PC-3 (cell line): ENCODE measurements around the gene PBX3. TPM values are rescaled to one million over a fixed set of nuclear protein-coding genes. Genes with fewer than 3 reads are reported as not detected.

Experiments used
- ATAC-seq: fragments of 200-7000 bp; cut with Tn5 transposase; 2 replicates; pipeline ENCODE4 v1.9.1; 2020; ENCODE audit warnings: mild to moderate bottlenecking, moderate library complexity
- BruUV-seq: library from RNA; stranded (reverse); fragments of 400-500 nt; replicated peaks from 2 replicates; lab custom pipeline; 2021; lab: Mats Ljungman, UMichigan
- CTCF ChIA-PET: fragments of 300-600 bp; sonication (Branson Sonifier 250); formaldehyde crosslinking; loops from one replicate; lab custom pipeline; 2022; ENCODE audit warnings: antibody characterized with exemption; lab: Charles Lee
- POLR2A ChIA-PET: fragments of 300-600 bp; sonication (Branson Sonifier 250); formaldehyde crosslinking; loops from one replicate; lab custom pipeline; 2022; ENCODE audit warnings: antibody characterized with exemption; ENCODE audit not compliant: unreplicated experiment; lab: Charles Lee
- DNase-seq: peaks from one replicate; pipeline ENCODE4 v3.0.0-alpha.2; 2015
- H2AFZ ChIP-seq: fragments of 300-600 bp; sonication (generic); 2 replicates; pipeline ENCODE4 v1.6.0; 2016; ENCODE audit warnings: antibody characterized with exemption, low read length
- H3F3A ChIP-seq: fragments of 300-600 bp; sonication (generic); one replicate; pipeline ENCODE4 v1.6.0; 2017; ENCODE audit warnings: antibody characterized with exemption, low read length, control low read depth, mild to moderate bottlenecking; ENCODE audit not compliant: unreplicated experiment
- H3K27ac ChIP-seq: fragments of 300-600 bp; sonication (generic); 2 replicates; pipeline ENCODE4 v1.5.1; 2016; ENCODE audit warnings: mild to moderate bottlenecking, low read length
- H3K27me3 ChIP-seq: fragments of 300-600 bp; sonication (generic); 2 replicates; pipeline ENCODE4 v1.6.1; 2016; ENCODE audit warnings: low read length, mixed read lengths
- H3K36me3 ChIP-seq: fragments of 300-600 bp; sonication (generic); 2 replicates; pipeline ENCODE4 v1.6.1; 2016; ENCODE audit warnings: low read depth, mixed run types, low read length, mixed read lengths
- H3K4me1 ChIP-seq: fragments of 300-600 bp; sonication (generic); 2 replicates; pipeline ENCODE4 v1.5.1; 2016; ENCODE audit warnings: low read length; ENCODE audit not compliant: insufficient read depth
- H3K4me2 ChIP-seq: fragments of 300-600 bp; sonication (generic); 2 replicates; pipeline ENCODE4 v1.6.0; 2016; ENCODE audit warnings: low read length
- H3K4me3 ChIP-seq: fragments of 300-600 bp; sonication (generic); 2 replicates; pipeline ENCODE4 v1.5.1; 2016; ENCODE audit warnings: mild to moderate bottlenecking, low read length, mixed read lengths
- H3K79me2 ChIP-seq: fragments of 300-600 bp; sonication (generic); 2 replicates; pipeline ENCODE4 v1.6.1; 2017; ENCODE audit warnings: low read length, mixed read lengths
- H3K9ac ChIP-seq: fragments of 300-600 bp; sonication (generic); 2 replicates; pipeline ENCODE4 v1.6.0; 2016; ENCODE audit warnings: mild to moderate bottlenecking, low read length
- H3K9me2 ChIP-seq: fragments of 300-600 bp; sonication (generic); replicated peaks from 2 replicates; pipeline ENCODE4 v1.6.1; 2016; ENCODE audit warnings: mixed run types, low read length, mixed read lengths
- H3K9me3 ChIP-seq: fragments of 300-600 bp; sonication (generic); 2 replicates; pipeline ENCODE4 v1.6.1; 2016; ENCODE audit warnings: low read length, mixed read lengths
- H4K20me1 ChIP-seq: fragments of 300-600 bp; sonication (generic); 2 replicates; pipeline ENCODE4 v1.6.1; 2016; ENCODE audit warnings: low read length, mixed read lengths
- EZH2 ChIP-seq: fragments of 300-600 bp; sonication (generic); IDR thresholded peaks from one replicate; pipeline ENCODE4 v1.6.1; 2017; ENCODE audit warnings: antibody characterized with exemption, mild to moderate bottlenecking, low read length; ENCODE audit not compliant: unreplicated experiment
- EZH2phosphoT487 ChIP-seq: fragments of 300-600 bp; sonication (generic); IDR thresholded peaks from 2 replicates; pipeline ENCODE4 v1.6.1; 2018; ENCODE audit warnings: mild to moderate bottlenecking, antibody characterized with exemption, low read length, borderline replicate concordance
- intact Hi-C: fragments of 100-400 bp; cut with micrococcal nuclease; formaldehyde crosslinking; loops from 2 replicates; pipeline ENCODE4 v1.9.0; 2023
- total RNA-seq: library from RNA; depleted of rRNA; stranded (reverse); fragments of >200 nt; gene quantifications from 2 replicates; pipeline ENCODE4 v1.2.3, GENCODE V29; 2014
- TF ChIP-seq, protein P1 (sequence below): fragments of 300-600 bp; sonication (generic); conservative IDR thresholded peaks from 2 replicates; pipeline ENCODE4 v1.5.1; 2017; ENCODE audit warnings: antibody characterized with exemption, low read depth, mild to moderate bottlenecking, low read length

PBX3 gene
- total RNA-seq, 1 experiment from 2014 or later, result 35.5 TPM

DNA sequence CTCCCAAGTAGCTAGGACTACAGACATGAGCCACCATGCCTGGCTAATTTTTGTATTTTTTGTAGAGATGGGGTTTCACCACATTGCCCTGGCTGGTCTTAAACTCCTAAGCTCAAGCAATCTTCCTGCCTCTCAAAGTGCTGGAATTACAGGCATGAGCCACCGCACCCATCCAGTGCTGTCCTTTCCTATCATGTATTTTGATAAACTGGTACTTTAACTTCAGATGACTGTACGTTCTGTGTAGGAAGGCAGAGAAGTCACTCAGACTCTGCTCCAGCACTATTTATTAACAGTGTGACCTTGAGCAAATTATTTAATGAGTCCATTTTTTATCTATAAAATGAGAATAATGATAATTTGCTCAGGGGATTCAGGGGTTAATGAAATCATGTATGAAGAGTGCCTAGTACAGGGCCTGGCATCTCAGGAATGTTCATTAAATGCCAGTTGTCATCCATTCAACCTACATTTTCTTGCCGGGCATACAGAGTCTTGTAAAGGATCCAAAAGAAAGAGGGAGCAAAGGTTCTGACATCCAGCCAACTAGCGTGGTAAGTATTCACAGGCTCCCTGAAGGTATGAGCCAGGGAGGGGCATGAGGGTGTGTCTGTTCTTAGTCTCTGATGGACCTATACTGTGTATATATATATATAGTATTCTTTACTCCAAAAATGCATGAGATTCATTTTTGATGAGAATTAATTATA is 201.9 kb downstream of the PBX3 start:
- H2AFZ ChIP-seq, result no peak overlapping the region
- no peaks in the 10 kb centered on the region for H4K20me1 ChIP-seq
- no peaks in the 10 kb centered on the region for H3K79me2 ChIP-seq
- peak; percentile 88 for ATAC-seq
- H3F3A ChIP-seq, result no peaks in the 10 kb centered on the region
- no peak overlapping the region for H3K4me3 ChIP-seq
- no peak overlapping the region for H3K9ac ChIP-seq
- H3K4me1 ChIP-seq, result peaks cover 11% of the 10 kb centered on the region
- H3K27ac ChIP-seq, result no peak overlapping the region
- ChIA-PET CTCF (no interaction called here), POLR2A (no interaction called here)
- no peaks in the 10 kb centered on the region for H3K9me3 ChIP-seq
- H3K9me2 ChIP-seq, result no peaks in the 10 kb centered on the region
- peak; percentile 76 for DNase-seq
- BruUV-seq, result no TSS peak
- no peaks in the 10 kb centered on the region for H3K36me3 ChIP-seq
- intact Hi-C loops, result no loop called here
- H3K27me3 ChIP-seq, result no peaks in the 10 kb centered on the region
- TF ChIP-seq EZH2 (no peak), EZH2phosphoT487 (no peak)
- TF ChIP-seq, protein P1, sequence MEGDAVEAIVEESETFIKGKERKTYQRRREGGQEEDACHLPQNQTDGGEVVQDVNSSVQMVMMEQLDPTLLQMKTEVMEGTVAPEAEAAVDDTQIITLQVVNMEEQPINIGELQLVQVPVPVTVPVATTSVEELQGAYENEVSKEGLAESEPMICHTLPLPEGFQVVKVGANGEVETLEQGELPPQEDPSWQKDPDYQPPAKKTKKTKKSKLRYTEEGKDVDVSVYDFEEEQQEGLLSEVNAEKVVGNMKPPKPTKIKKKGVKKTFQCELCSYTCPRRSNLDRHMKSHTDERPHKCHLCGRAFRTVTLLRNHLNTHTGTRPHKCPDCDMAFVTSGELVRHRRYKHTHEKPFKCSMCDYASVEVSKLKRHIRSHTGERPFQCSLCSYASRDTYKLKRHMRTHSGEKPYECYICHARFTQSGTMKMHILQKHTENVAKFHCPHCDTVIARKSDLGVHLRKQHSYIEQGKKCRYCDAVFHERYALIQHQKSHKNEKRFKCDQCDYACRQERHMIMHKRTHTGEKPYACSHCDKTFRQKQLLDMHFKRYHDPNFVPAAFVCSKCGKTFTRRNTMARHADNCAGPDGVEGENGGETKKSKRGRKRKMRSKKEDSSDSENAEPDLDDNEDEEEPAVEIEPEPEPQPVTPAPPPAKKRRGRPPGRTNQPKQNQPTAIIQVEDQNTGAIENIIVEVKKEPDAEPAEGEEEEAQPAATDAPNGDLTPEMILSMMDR, result no peak
- no peak overlapping the region for H3K4me2 ChIP-seq

DNA sequence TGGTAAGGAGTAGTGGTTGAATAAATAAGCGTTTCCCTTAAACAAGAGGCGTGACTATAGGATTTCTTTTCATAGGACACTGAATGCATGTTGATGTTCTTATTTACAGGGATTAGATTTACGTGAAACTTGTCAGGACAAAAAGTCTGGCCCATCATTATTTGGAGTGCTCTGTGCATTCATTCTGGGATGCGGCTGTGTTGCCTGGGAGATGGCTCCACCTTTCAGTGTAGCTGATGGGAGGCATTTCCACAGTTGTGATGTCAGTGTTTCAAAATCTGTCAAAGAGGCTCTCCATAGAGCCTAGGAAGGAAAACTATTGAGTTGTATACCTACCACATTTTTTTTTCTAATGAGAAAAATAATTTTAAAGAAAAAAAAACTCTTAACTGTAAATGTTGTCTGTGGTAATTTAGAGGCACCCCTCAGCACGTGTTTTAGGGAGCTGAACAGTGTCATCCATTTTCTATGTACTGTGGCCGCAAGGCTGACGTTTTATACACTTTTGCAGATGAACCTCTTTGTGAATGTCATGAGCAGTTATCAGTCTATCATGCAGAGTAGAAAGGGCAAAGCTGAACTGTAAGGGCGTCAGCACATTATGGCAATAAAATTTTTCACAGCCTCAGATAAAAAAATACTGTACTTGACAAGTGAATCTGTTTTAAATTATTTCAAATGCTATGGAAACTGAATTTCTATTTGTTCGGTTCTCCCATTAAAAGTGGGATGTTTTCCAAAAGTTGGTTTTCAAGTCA is 202.7 kb downstream of the PBX3 start:
- CTCF ChIA-PET, result no interaction called here
- intact Hi-C loops, result no loop called here
- Histone ChIP-seq H3K27me3 (no peaks in the 10 kb centered on the region), H3F3A (no peaks in the 10 kb centered on the region), H3K4me3 (no peak overlapping the region), H4K20me1 (no peaks in the 10 kb centered on the region), H3K9me3 (no peaks in the 10 kb centered on the region), H3K9ac (no peak overlapping the region), H3K79me2 (no peaks in the 10 kb centered on the region), H2AFZ (no peak overlapping the region), H3K4me2 (no peak overlapping the region), H3K27ac (no peak overlapping the region), H3K9me2 (no peaks in the 10 kb centered on the region), H3K36me3 (no peaks in the 10 kb centered on the region), H3K4me1 (peaks cover 11% of the 10 kb centered on the region)
- no peak for TF ChIP-seq EZH2phosphoT487
- TF ChIP-seq, protein P1, result no peak
- TF ChIP-seq EZH2, result no peak
- DNase-seq (no peak), ATAC-seq (no peak)
- POLR2A ChIA-PET, result no interaction called here
- no TSS peak for BruUV-seq

DNA sequence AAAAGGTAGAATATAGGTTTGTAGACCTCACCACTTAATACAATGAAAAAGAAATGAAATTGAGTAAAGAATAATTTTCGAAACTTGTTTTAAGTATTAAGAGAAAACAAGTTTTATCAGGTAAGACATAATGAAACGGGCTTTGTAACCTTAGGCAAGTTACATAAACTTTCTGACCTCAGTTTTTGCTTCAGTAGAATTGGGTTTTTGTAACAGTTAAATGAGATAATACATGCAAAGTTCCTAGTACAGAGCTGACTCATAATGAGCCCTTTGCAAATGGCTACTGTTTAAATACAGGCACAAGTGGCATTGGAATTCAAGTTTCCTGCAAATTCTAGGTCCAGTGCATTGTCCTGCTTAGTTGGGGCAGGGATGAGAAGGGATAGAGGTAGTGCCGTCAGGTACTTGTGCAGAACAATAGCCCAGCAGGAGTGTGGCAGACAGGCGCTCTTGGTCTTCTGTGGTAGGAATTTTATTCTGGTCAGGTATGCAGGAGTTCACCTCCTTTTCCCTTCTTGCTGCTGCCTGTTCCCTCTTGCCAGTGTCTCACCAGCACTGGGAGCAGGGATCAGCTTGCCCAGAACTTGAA is 203.8 kb downstream of the PBX3 start:
- TF ChIP-seq EZH2 (no peak), EZH2phosphoT487 (no peak)
- TF ChIP-seq, protein P1, result no peak

More for the DNA sequence above, 203.8 kb downstream of the PBX3 start:
- H3K79me2 ChIP-seq, result no peaks in the 10 kb centered on the region
- H3F3A ChIP-seq, result no peaks in the 10 kb centered on the region
- intact Hi-C loops, result no loop called here
- H3K27me3 ChIP-seq, result no peaks in the 10 kb centered on the region
- no peak overlapping the region for H3K4me3 ChIP-seq
- peaks cover 20% of the 10 kb centered on the region for H3K4me1 ChIP-seq
- ChIA-PET CTCF (no interaction called here), POLR2A (no interaction called here)
- H3K9ac ChIP-seq, result no peak overlapping the region
- no peaks in the 10 kb centered on the region for H3K36me3 ChIP-seq
- no peak overlapping the region for H3K27ac ChIP-seq
- DNase-seq (no peak), ATAC-seq (no peak)
- no peak overlapping the region for H3K4me2 ChIP-seq
- BruUV-seq, result no TSS peak
- H3K9me2 ChIP-seq, result no peaks in the 10 kb centered on the region
- no peaks in the 10 kb centered on the region for H3K9me3 ChIP-seq
- H4K20me1 ChIP-seq, result no peaks in the 10 kb centered on the region
- no peak overlapping the region for H2AFZ ChIP-seq
